HepG2 (cell line): Measurements from ENCODE around the gene CD2. TPM values are rescaled to one million over a fixed set of nuclear protein-coding genes. Genes with fewer than 3 reads are reported as not detected.

Experiments
- ATAC-seq: fragments of 200-7000 bp; cut with Tn5 transposase; 3 replicates; pipeline ENCODE4 v1.9.1; 2020; ENCODE audit warnings: mild to moderate bottlenecking, moderate library complexity
- BruUV-seq: library from RNA; stranded (reverse); fragments of 400-500 nt; replicated peaks from 2 replicates; lab custom pipeline; 2021; lab: Mats Ljungman, UMichigan
- CTCF ChIA-PET: fragments of 300-600 bp; formaldehyde crosslinking; extraction: SDS; loops from one replicate; lab custom pipeline; 2021; ENCODE audit warnings: low total read pairs, inconsistent platforms, low intra/inter-chr PET ratio; lab: Yijun Ruan, JAX
- POLR2A ChIA-PET: fragments of 350-600 bp; sonication (Branson Sonifier 250); formaldehyde crosslinking; loops from one replicate; lab custom pipeline; 2020; ENCODE audit warnings: antibody characterized with exemption, inconsistent platforms; lab: Yijun Ruan, JAX
- DNase-seq: peaks from one replicate; pipeline ENCODE4 v3.0.0-alpha.2; 2015; ENCODE audit warnings: low spot score
- FAIRE-seq: peaks from 3 replicates; lab custom pipeline; 2011; peaks lifted over from hg19 to GRCh38; lab: Jason Lieb, UNC
- H2AFZ ChIP-seq: one replicate; pipeline ENCODE4 v1.6.1; 2011; ENCODE audit warnings: low read length, inconsistent platforms
- H3K27ac ChIP-seq: fragments of 300-600 bp; 3 replicates; pipeline ENCODE4 v1.8.0; 2011; ENCODE audit warnings: mixed run types, mild to moderate bottlenecking, mixed read lengths, low read length, inconsistent platforms; ENCODE audit not compliant: insufficient read depth; ENCODE audit errors: extremely low read length
- H3K27me3 ChIP-seq, 2 experiments: fragments of 200-600 bp in 1 of 2; 2 replicates in 1 of 2; 3 replicates in 1 of 2; pipeline versions ENCODE4 v1.6.0 to v1.8.0; 2011; ENCODE audit warnings: low read length in 2 of 2, mild to moderate bottlenecking in 2 of 2, moderate library complexity in 2 of 2, inconsistent platforms in 1 of 2; ENCODE audit not compliant: insufficient read depth in 2 of 2, control insufficient read depth in 1 of 2
- H3K36me3 ChIP-seq, 2 experiments: fragments of 200-600 bp in 1 of 2; replicated peaks in 1 of 2; 2 replicates in 1 of 2; 3 replicates in 1 of 2; pipeline versions ENCODE4 v1.5.1 to v1.8.0; 2011; ENCODE audit warnings: low read length in 2 of 2, inconsistent platforms in 1 of 2; ENCODE audit not compliant: insufficient read depth in 2 of 2, control insufficient read depth in 1 of 2
- H3K4me1 ChIP-seq: 2 replicates; pipeline ENCODE4 v1.5.1; 2012; ENCODE audit warnings: low read length, inconsistent platforms; ENCODE audit not compliant: insufficient read depth
- H3K4me2 ChIP-seq: 2 replicates; pipeline ENCODE4 v1.6.0; 2011; ENCODE audit warnings: low read depth, low read length, inconsistent platforms
- H3K4me3 ChIP-seq, 3 experiments: fragments of 200-600 bp in 1 of 3; sonication (generic), shearing (Covaris generic) in 1 of 3; replicated peaks in 1 of 3; 2 replicates each; pipeline ENCODE4 v1.5.1; 2011 to 2016; ENCODE audit warnings: low read length in 3 of 3, inconsistent platforms in 2 of 3, low read depth in 2 of 3, mild to moderate bottlenecking in 2 of 3, control low read depth in 1 of 3, mixed read lengths in 1 of 3; ENCODE audit not compliant: insufficient read depth in 1 of 3
- H3K79me2 ChIP-seq: one replicate; pipeline ENCODE4 v1.6.1; 2011; ENCODE audit warnings: low read length, inconsistent platforms; ENCODE audit not compliant: insufficient read depth
- H3K9ac ChIP-seq: 2 replicates; pipeline ENCODE4 v1.6.0; 2011; ENCODE audit warnings: mild to moderate bottlenecking, low read depth, low read length, inconsistent platforms; ENCODE audit not compliant: insufficient read depth
- H3K9me3 ChIP-seq: 2 replicates; pipeline ENCODE4 v1.5.1; 2012; ENCODE audit warnings: mild to moderate bottlenecking, low read length
- H4K20me1 ChIP-seq: 2 replicates; pipeline ENCODE4 v1.6.0; 2011; ENCODE audit warnings: inconsistent platforms, mild to moderate bottlenecking, low read length, moderate library complexity; ENCODE audit not compliant: insufficient read depth
- AHR ChIP-seq: IDR thresholded peaks from 2 replicates; pipeline ENCODE4 v1.6.1; 2018; ENCODE audit warnings: missing genetic modification reagents, missing compliant biosample characterization
- DPF2 ChIP-seq: sonication (generic); formaldehyde crosslinking; IDR thresholded peaks from 2 replicates; pipeline ENCODE4 v1.4.0; 2020; ENCODE audit warnings: mild to moderate bottlenecking, low read depth, missing genetic modification reagents, borderline replicate concordance
- FOSL1 ChIP-seq: sonication (generic); formaldehyde crosslinking; IDR thresholded peaks from 2 replicates; pipeline ENCODE4 v1.9.0; 2021; ENCODE audit warnings: missing genetic modification reagents, borderline replicate concordance
- HDAC1 ChIP-seq: sonication (generic); formaldehyde crosslinking; IDR thresholded peaks from 2 replicates; pipeline ENCODE4 v1.5.1; 2020; ENCODE audit warnings: mild to moderate bottlenecking, missing genetic modification reagents
- MTA3 ChIP-seq: sonication (generic); formaldehyde crosslinking; IDR thresholded peaks from 2 replicates; pipeline ENCODE4 v1.4.0; 2020; ENCODE audit warnings: missing genetic modification reagents
- SATB2 ChIP-seq: sonication (generic); formaldehyde crosslinking; IDR thresholded peaks from 2 replicates; pipeline ENCODE4 v1.5.0; 2020; ENCODE audit warnings: missing genetic modification reagents
- ZNF12 ChIP-seq: sonication (generic); formaldehyde crosslinking; IDR thresholded peaks from 2 replicates; pipeline ENCODE4 v1.5.0; 2020; ENCODE audit warnings: missing genetic modification reagents
- ZNF224 ChIP-seq: sonication (generic); formaldehyde crosslinking; IDR thresholded peaks from 2 replicates; pipeline ENCODE4 v1.5.0; 2020; ENCODE audit warnings: mild to moderate bottlenecking, missing genetic modification reagents
- ZNF839 ChIP-seq: sonication (generic); formaldehyde crosslinking; IDR thresholded peaks from 2 replicates; pipeline ENCODE4 v1.4.0; 2020; ENCODE audit warnings: missing genetic modification reagents, mild to moderate bottlenecking, borderline replicate concordance
- WGBS: methylation state at CpG from one replicate; pipeline ENCODE4 v1.1.6; 2017; ENCODE audit warnings: low lambda C conversion rate; 5-methylcytosine and 5-hydroxymethylcytosine counted together
- in situ Hi-C: cut with HindIII; loops from 2 replicates; pipeline ENCODE4 v1.10.0; 2017; ENCODE audit warnings: low pct_unique_long_range_greater_than_20kb; ENCODE audit not compliant: extremely low pct_ligation_motif_present
- intact Hi-C: fragments of 100-400 bp; cut with micrococcal nuclease; formaldehyde crosslinking; loops from one replicate; pipeline ENCODE4 v1.10.0; 2022; ENCODE audit not compliant: unreplicated experiment
- polyA plus RNA-seq, 8 experiments: library from polyadenylated mRNA; depleted of rRNA in 3 of 8; stranded (reverse) in 7 of 8; unstranded in 1 of 8; fragments of >200 nt; fragmentation: Illumina TruSeq in 4 of 8; extraction: Trizol in 4 of 8; gene quantifications; 2 replicates each; pipeline versions ENCODE4 v1.2.1 to v1.2.3, GENCODE V29; 2011 to 2016; ENCODE audit warnings: low read depth in 4 of 8, missing spikeins in 1 of 8, mixed read lengths in 1 of 8; ENCODE audit not compliant: insufficient read depth in 1 of 8
- total RNA-seq, 5 experiments: library from RNA; depleted of rRNA; stranded (reverse); fragments of >200 nt; fragmentation: Illumina TruSeq; extraction: Trizol; gene quantifications; 2 replicates each; pipeline ENCODE4 v1.2.3, GENCODE V29; 2016; ENCODE audit warnings: low read depth in 1 of 5
- TF ChIP-seq, protein P1 (sequence below): sonication (generic); formaldehyde crosslinking; IDR thresholded peaks from 2 replicates; pipeline ENCODE4 v1.4.0; 2020; ENCODE audit warnings: missing genetic modification reagents
- TF ChIP-seq, protein P2 (sequence below): sonication (generic); formaldehyde crosslinking; IDR thresholded peaks from 2 replicates; pipeline ENCODE4 v1.8.1; 2023; ENCODE audit warnings: mild to moderate bottlenecking, moderate library complexity, missing genetic modification reagents
- TF ChIP-seq, protein P3 (sequence below), 2 experiments: fragments of 450-650 bp in 1 of 2; sonication (generic) in 1 of 2; formaldehyde crosslinking in 1 of 2; IDR thresholded peaks; 2 replicates each; pipeline versions ENCODE4 v1.6.1 to v1.8.0; 2016 to 2022; ENCODE audit warnings: antibody characterized with exemption in 1 of 2, mild to moderate bottlenecking in 1 of 2, missing genetic modification reagents in 1 of 2

Gene CD2
- total and polyA plus RNA-seq, 2 of the 13 experiments (the other 11 are each of a cell fraction or from before 2014, with no cell fraction given) = not detected

DNA sequence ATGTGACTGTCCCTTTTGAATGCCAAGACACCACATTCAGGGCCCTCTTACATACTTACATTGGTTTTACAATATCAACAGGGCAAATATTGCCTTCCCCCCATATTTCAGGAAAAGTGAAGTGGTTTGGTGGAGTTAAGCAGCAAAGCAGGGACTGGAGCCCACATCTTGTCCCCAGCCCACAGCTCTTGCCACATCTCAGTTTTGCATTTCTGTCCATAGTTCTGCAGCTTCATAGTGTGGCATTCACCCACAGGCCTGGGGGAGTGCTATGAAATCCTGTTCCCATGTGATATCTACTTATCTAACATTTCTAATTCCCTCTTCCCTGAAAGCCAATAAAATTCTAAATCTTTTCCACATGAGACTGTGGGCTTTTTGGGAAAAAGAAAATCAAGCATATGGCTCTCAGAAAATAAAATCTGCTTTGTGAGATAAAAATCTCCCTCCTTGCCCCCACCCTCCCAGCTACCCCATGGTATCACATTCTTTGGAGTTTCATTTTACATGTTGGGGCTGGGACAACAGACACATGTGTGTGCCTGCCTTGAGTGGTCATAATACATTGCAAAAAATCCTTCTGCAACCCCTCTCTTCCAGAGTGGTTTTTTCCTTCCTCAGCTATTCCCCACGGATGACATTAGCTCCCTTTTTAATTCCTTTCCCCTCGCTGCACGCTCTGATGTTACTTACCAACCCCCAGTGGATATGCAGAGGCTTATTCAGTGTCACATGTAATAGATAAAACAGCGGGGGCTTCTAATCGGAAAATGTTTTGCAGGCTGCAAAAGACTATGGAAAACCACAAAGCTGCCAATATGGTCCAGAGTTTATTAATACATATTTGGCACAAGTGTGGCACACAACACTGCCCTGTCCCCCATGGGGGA, 20.5 kb upstream of the CD2 start:
- in situ Hi-C loops (loop anchor here (10.0 kb wide), 1 partner anchor 81 kb away; no protein-coding TSS in a partner anchor), intact Hi-C loops (no loop called here)
- Histone ChIP-seq H3K36me3 (no peaks in the 10 kb centered on the region), H3K4me3 (no peak overlapping the region), H3K4me1 (no peaks in the 10 kb centered on the region), H3K79me2 (no peaks in the 10 kb centered on the region), H4K20me1 (no peaks in the 10 kb centered on the region), H3K4me2 (no peak overlapping the region), H3K9ac (no peak overlapping the region), H3K27ac (no peak overlapping the region), H3K9me3 (no peaks in the 10 kb centered on the region), H3K27me3 (no peaks in the 10 kb centered on the region; a peak in 1 of 5 replicates), H2AFZ (no peak overlapping the region)
- FAIRE-seq (no peak), DNase-seq (no peak), ATAC-seq (no peak)
- POLR2A ChIA-PET = no interaction called here
- BruUV-seq = no TSS peak
- CTCF ChIA-PET = no interaction called here
- 7% methylated on average over 5 of the region's 5 CpGs for WGBS
- TF ChIP-seq, protein P1, sequence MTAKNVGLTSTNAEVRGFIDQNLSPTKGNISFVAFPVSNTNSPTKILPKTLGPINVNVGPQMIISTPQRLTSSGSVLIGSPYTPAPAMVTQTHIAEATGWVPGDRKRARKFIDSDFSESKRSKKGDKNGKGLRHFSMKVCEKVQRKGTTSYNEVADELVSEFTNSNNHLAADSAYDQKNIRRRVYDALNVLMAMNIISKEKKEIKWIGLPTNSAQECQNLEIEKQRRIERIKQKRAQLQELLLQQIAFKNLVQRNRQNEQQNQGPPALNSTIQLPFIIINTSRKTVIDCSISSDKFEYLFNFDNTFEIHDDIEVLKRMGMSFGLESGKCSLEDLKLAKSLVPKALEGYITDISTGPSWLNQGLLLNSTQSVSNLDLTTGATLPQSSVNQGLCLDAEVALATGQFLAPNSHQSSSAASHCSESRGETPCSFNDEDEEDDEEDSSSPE = no peak
- TF ChIP-seq HDAC1 (no peak), FOSL1 (CRISPR knock-in tag) (no peak), MTA3 (no peak), ZNF839 (CRISPR knock-in tag) (no peak), ZNF224 (CRISPR knock-in tag) (no peak), AHR (no peak), ZNF12 (no peak), DPF2 (CRISPR knock-in tag) (no peak), SATB2 (no peak)
- TF ChIP-seq, protein P2, sequence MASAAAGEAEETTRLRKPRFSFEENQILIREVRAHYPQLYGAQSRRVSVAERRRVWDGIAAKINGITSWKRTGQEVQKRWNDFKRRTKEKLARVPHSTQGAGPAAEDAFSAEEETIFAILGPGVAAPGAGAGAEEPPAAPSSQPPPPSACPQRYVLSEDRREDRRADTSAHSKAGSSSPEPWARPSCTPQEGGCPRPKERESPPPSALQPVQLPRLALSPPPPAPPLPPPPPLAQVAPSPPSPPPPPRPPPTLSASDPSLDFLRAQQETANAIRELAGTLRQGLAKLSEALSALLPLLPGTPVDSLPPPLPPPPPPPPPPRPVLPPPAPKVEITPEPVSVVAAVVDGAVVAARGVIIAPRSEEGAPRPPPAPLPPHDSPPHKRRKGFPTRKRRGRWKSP (CRISPR knock-in tag) = no peak
- TF ChIP-seq, protein P3, sequence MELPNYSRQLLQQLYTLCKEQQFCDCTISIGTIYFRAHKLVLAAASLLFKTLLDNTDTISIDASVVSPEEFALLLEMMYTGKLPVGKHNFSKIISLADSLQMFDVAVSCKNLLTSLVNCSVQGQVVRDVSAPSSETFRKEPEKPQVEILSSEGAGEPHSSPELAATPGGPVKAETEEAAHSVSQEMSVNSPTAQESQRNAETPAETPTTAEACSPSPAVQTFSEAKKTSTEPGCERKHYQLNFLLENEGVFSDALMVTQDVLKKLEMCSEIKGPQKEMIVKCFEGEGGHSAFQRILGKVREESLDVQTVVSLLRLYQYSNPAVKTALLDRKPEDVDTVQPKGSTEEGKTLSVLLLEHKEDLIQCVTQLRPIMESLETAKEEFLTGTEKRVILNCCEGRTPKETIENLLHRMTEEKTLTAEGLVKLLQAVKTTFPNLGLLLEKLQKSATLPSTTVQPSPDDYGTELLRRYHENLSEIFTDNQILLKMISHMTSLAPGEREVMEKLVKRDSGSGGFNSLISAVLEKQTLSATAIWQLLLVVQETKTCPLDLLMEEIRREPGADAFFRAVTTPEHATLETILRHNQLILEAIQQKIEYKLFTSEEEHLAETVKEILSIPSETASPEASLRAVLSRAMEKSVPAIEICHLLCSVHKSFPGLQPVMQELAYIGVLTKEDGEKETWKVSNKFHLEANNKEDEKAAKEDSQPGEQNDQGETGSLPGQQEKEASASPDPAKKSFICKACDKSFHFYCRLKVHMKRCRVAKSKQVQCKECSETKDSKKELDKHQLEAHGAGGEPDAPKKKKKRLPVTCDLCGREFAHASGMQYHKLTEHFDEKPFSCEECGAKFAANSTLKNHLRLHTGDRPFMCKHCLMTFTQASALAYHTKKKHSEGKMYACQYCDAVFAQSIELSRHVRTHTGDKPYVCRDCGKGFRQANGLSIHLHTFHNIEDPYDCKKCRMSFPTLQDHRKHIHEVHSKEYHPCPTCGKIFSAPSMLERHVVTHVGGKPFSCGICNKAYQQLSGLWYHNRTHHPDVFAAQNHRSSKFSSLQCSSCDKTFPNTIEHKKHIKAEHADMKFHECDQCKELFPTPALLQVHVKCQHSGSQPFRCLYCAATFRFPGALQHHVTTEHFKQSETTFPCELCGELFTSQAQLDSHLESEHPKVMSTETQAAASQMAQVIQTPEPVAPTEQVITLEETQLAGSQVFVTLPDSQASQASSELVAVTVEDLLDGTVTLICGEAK (IDR thresholded peaks at IDR 0.05) = no peak
- TF ChIP-seq, protein P3 (CRISPR knock-in tag; IDR thresholded peaks at IDR 0.05) = no peak
